ENCODE measurements around the gene DPEP2. TPM values are rescaled to one million over a fixed set of nuclear protein-coding genes. Genes with fewer than 3 reads are reported as not detected.

DPEP2 gene
- total RNA-seq, 1 donor from 2014 or later: not detected

GRCh38 chr16:67965668-67966548 is 33.4 kb downstream of the DPEP2 start:
- Mint-ChIP-seq H3K27ac (peak overlapping the region; percentile 100), H3K9me3 (no peaks in the 10 kb centered on the region), H3K4me3 (peak overlapping the region; percentile 100), H3K4me1 (peaks cover 39% of the 10 kb centered on the region), H3K36me3 (peaks cover 14% of the 10 kb centered on the region), H3K27me3 (ENCODE audit: low read depth) (no peaks in the 10 kb centered on the region)
- no peak for TF ChIP-seq CTCF (IDR thresholded peaks at IDR 0.05; ENCODE audit: unreplicated experiment)
- DNase-seq (ENCODE audit: low spot score in 2 of 2, unreplicated experiment in 2 of 2): no peak

GRCh38 chr16:67964477-67965131 is 34.7 kb downstream of the DPEP2 start:
- no peak for DNase-seq (ENCODE audit: low spot score in 2 of 2, unreplicated experiment in 2 of 2)
- Mint-ChIP-seq H3K36me3 (peaks cover 19% of the 10 kb centered on the region), H3K4me1 (peaks cover 39% of the 10 kb centered on the region), H3K27me3 (ENCODE audit: low read depth) (no peaks in the 10 kb centered on the region), H3K9me3 (no peaks in the 10 kb centered on the region), H3K4me3 (no peak overlapping the region), H3K27ac (peak overlapping the region; percentile 100)
- no peak for TF ChIP-seq CTCF (IDR thresholded peaks at IDR 0.05; ENCODE audit: unreplicated experiment)

GRCh38 chr16:67963662-67964321 is 35.5 kb downstream of the DPEP2 start:
- no peak for TF ChIP-seq CTCF (IDR thresholded peaks at IDR 0.05; ENCODE audit: unreplicated experiment)
- no peak for DNase-seq (ENCODE audit: low spot score in 2 of 2, unreplicated experiment in 2 of 2)
- Mint-ChIP-seq H3K4me3 (no peak overlapping the region), H3K27ac (no peak overlapping the region), H3K4me1 (peaks cover 36% of the 10 kb centered on the region), H3K9me3 (no peaks in the 10 kb centered on the region), H3K36me3 (peaks cover 19% of the 10 kb centered on the region), H3K27me3 (ENCODE audit: low read depth) (no peaks in the 10 kb centered on the region)

GRCh38 chr16:67963292-67963661 is 36.0 kb downstream of the DPEP2 start:
- Mint-ChIP-seq H3K9me3 (no peaks in the 10 kb centered on the region), H3K36me3 (peaks cover 24% of the 10 kb centered on the region), H3K27ac (no peak overlapping the region), H3K27me3 (ENCODE audit: low read depth) (no peaks in the 10 kb centered on the region), H3K4me3 (no peak overlapping the region), H3K4me1 (peaks cover 36% of the 10 kb centered on the region)
- no peak for TF ChIP-seq CTCF (IDR thresholded peaks at IDR 0.05; ENCODE audit: unreplicated experiment)
- DNase-seq (ENCODE audit: low spot score in 2 of 2, unreplicated experiment in 2 of 2): no peak

GRCh38 chr16:67962135-67962534 is 37.1 kb downstream of the DPEP2 start:
- Mint-ChIP-seq H3K27ac (no peak overlapping the region), H3K9me3 (no peaks in the 10 kb centered on the region), H3K4me3 (no peak overlapping the region), H3K4me1 (peaks cover 30% of the 10 kb centered on the region), H3K36me3 (peaks cover 31% of the 10 kb centered on the region), H3K27me3 (ENCODE audit: low read depth) (no peaks in the 10 kb centered on the region)
- no peak for TF ChIP-seq CTCF (IDR thresholded peaks at IDR 0.05; ENCODE audit: unreplicated experiment)
- DNase-seq (ENCODE audit: low spot score in 2 of 2, unreplicated experiment in 2 of 2): no peak
